GM12872 (cell line): ENCODE data around the gene ZNF80.
"Not testable (repeated sequence)": the region's sequence is repeated elsewhere in the genome, so short reads cannot be mapped to it uniquely, and the experiment has no call there.

Source experiments
- CTCF ChIP-seq: IDR thresholded peaks from 3 replicates; pipeline ENCODE4 v1.5.1; 2011; ENCODE audit warnings: low read depth, mild to moderate bottlenecking, low read length, moderate library complexity; ENCODE audit not compliant: insufficient read depth

ZNF80 gene

GRCh38 chr3:114237478-114237877, at the start of gene ZNF80:
ZNF80 (minus strand) TSS chr3:114237578; CDS start chr3:114237074, 504 bp downstream.
- TF ChIP-seq CTCF: not testable (repeated sequence)

GRCh38 chr3:114286266-114286665, 48.9 kb upstream of the ZNF80 start:
- no peak for TF ChIP-seq CTCF

GRCh38 chr3:114285648-114286230, 48.4 kb upstream of the ZNF80 start:
- TF ChIP-seq CTCF: no peak

- TF ChIP-seq CTCF: no peak
Measured at GRCh38 chr3:114284644-114285043, 47.3 kb upstream of the ZNF80 start.

- TF ChIP-seq CTCF: no peak
Measured at GRCh38 chr3:114274929-114275328, 37.6 kb upstream of the ZNF80 start.

GRCh38 chr3:114272271-114272670, 34.9 kb upstream of the ZNF80 start:
- TF ChIP-seq CTCF: no peak

GRCh38 chr3:114270019-114270418, 32.6 kb upstream of the ZNF80 start:
- no peak for TF ChIP-seq CTCF
